Measurements from ENCODE around the gene SIVA1. TPM values are rescaled to one million over a fixed set of nuclear protein-coding genes. Genes with fewer than 3 reads are reported as not detected.

The SIVA1 gene
- total RNA-seq, 1 donor, result 62.2 TPM

- H3K27ac ChIP-seq (ENCODE audit: low read depth, low read length), result no peak overlapping the region
- DNase-seq (ENCODE audit: insufficient read length, low spot score, missing footprints), result no peak
- no peaks in the 10 kb centered on the region for H3K9me3 ChIP-seq (ENCODE audit: low read depth, low read length)
- no peak overlapping the region for H3K4me2 ChIP-seq (ENCODE audit: insufficient read depth, low read length)
- H3K36me3 ChIP-seq (ENCODE audit: insufficient read depth, low read length), result peaks cover 32% of the 10 kb centered on the region
- H4K20me1 ChIP-seq (ENCODE audit: insufficient read depth, low read length), result peaks cover 22% of the 10 kb centered on the region
- no peak for TF ChIP-seq CTCF (IDR thresholded peaks at IDR 0.05; ENCODE audit: extremely low read depth, low read depth, low read length)
- no peaks in the 10 kb centered on the region for H3K27me3 ChIP-seq (ENCODE audit: insufficient read depth, low read length)
- no peaks in the 10 kb centered on the region for H3K79me2 ChIP-seq (ENCODE audit: insufficient read depth, low read length)
- H2AFZ ChIP-seq (ENCODE audit: low read length), result no peak overlapping the region
- peaks cover 10% of the 10 kb centered on the region for H3K4me1 ChIP-seq (ENCODE audit: insufficient read depth, low read length)
- H3K4me3 ChIP-seq (ENCODE audit: insufficient read depth, low read length), result no peak overlapping the region
Observed at GRCh38 chr14:104718871-104719270, 34.1 kb upstream of the SIVA1 start.

- TF ChIP-seq CTCF (IDR thresholded peaks at IDR 0.05; ENCODE audit: extremely low read depth, low read depth, low read length), result no peak
- H2AFZ ChIP-seq (ENCODE audit: low read length), result no peak overlapping the region
Observed at GRCh38 chr14:104719343-104719742, 33.6 kb upstream of the SIVA1 start.

GRCh38 chr14:104721505-104722431, 31.2 kb upstream of the SIVA1 start:
- Histone ChIP-seq H3K4me2 (ENCODE audit: insufficient read depth, low read length) (no peak overlapping the region), H3K27ac (ENCODE audit: low read depth, low read length) (no peak overlapping the region), H3K4me1 (ENCODE audit: insufficient read depth, low read length) (peaks cover 17% of the 10 kb centered on the region)

More at GRCh38 chr14:104719343-104719742, 33.6 kb upstream of the SIVA1 start:
- no peak for DNase-seq (ENCODE audit: insufficient read length, low spot score, missing footprints)
- no peak overlapping the region for H3K27ac ChIP-seq (ENCODE audit: low read depth, low read length)
- no peaks in the 10 kb centered on the region for H3K79me2 ChIP-seq (ENCODE audit: insufficient read depth, low read length)
- no peaks in the 10 kb centered on the region for H3K9me3 ChIP-seq (ENCODE audit: low read depth, low read length)
- H4K20me1 ChIP-seq (ENCODE audit: insufficient read depth, low read length), result peaks cover 22% of the 10 kb centered on the region
- H3K27me3 ChIP-seq (ENCODE audit: insufficient read depth, low read length), result no peaks in the 10 kb centered on the region
- H3K4me2 ChIP-seq (ENCODE audit: insufficient read depth, low read length), result no peak overlapping the region
- H3K4me3 ChIP-seq (ENCODE audit: insufficient read depth, low read length), result no peak overlapping the region
- peaks cover 10% of the 10 kb centered on the region for H3K4me1 ChIP-seq (ENCODE audit: insufficient read depth, low read length)
- peaks cover 32% of the 10 kb centered on the region for H3K36me3 ChIP-seq (ENCODE audit: insufficient read depth, low read length)

More at GRCh38 chr14:104721505-104722431, 31.2 kb upstream of the SIVA1 start:
- Histone ChIP-seq H3K9me3 (ENCODE audit: low read depth, low read length) (no peaks in the 10 kb centered on the region), H3K79me2 (ENCODE audit: insufficient read depth, low read length) (no peaks in the 10 kb centered on the region), H4K20me1 (ENCODE audit: insufficient read depth, low read length) (peaks cover 28% of the 10 kb centered on the region), H3K36me3 (ENCODE audit: insufficient read depth, low read length) (peaks cover 10% of the 10 kb centered on the region), H3K27me3 (ENCODE audit: insufficient read depth, low read length) (no peaks in the 10 kb centered on the region), H3K4me3 (ENCODE audit: insufficient read depth, low read length) (no peak overlapping the region), H2AFZ (ENCODE audit: low read length) (no peak overlapping the region)
- DNase-seq (ENCODE audit: insufficient read length, low spot score, missing footprints), result peak; percentile 100
- no peak for TF ChIP-seq CTCF (IDR thresholded peaks at IDR 0.05; ENCODE audit: extremely low read depth, low read depth, low read length)

All from osteoblast (primary cell).